Activated T-helper 17 cell treated with anti-CD3 and anti-CD28 coated beads, Interleukin-2, amount 50 U/mL, for 72 hours (primary cell): ENCODE data around the gene VCAM1. TPM values are rescaled to one million over a fixed set of nuclear protein-coding genes. Genes with fewer than 3 reads are reported as not detected.
"Not testable (repeated sequence)": the region's sequence is repeated elsewhere in the genome, so short reads cannot be mapped to it uniquely, and the experiment has no call there.

Source experiments
- ATAC-seq: fragments of 150-1000 bp; cut with Tn5 transposase; replicated peaks from 2 replicates; pipeline ENCODE4 v1.10.0; 2021; ENCODE audit warnings: mild to moderate bottlenecking, moderate library complexity
- H3K27ac Mint-ChIP-seq: one replicate; pipeline ENCODE4 v1.8.0; 2022; ENCODE audit warnings: mixed read lengths
- H3K27me3 Mint-ChIP-seq: one replicate; pipeline ENCODE4 v1.8.0; 2022; ENCODE audit warnings: mixed read lengths
- H3K36me3 Mint-ChIP-seq: one replicate; pipeline ENCODE4 v1.8.0; 2022; ENCODE audit warnings: low read depth, mild to moderate bottlenecking, mixed read lengths
- H3K4me1 Mint-ChIP-seq: one replicate; pipeline ENCODE4 v1.8.0; 2022; ENCODE audit warnings: mixed read lengths
- H3K4me3 Mint-ChIP-seq: one replicate; pipeline ENCODE4 v1.8.0; 2022; ENCODE audit warnings: mild to moderate bottlenecking, mixed read lengths
- H3K9me3 Mint-ChIP-seq: one replicate; pipeline ENCODE4 v1.8.0; 2022; ENCODE audit warnings: mixed read lengths
- total RNA-seq, 2 donors: library from RNA; stranded (reverse); gene quantifications; one replicate each; pipeline ENCODE4 v1.2.3, GENCODE V29; 2022

The VCAM1 gene
- total RNA-seq: not detected

- no peak within 1 kb of the TSS for H3K27ac Mint-ChIP-seq
- peaks cover 12% of the 10 kb centered on the region for H3K27me3 Mint-ChIP-seq
- ATAC-seq: no peak
- H3K4me3 Mint-ChIP-seq: no peak within 1 kb of the TSS
- H3K9me3 Mint-ChIP-seq: no peaks in the 10 kb centered on the region
- no peaks in the 10 kb centered on the region for H3K4me1 Mint-ChIP-seq
- no peaks in the 10 kb centered on the region for H3K36me3 Mint-ChIP-seq
These were observed at the start of gene VCAM1 for GRCh38 chr1:100719490-100719889. Gene VCAM1, plus strand, starts transcription at chr1:100719742. Its CDS starts 119 bp downstream, at chr1:100719861.

GRCh38 chr1:100670083-100670482 is 49.5 kb upstream of the VCAM1 start:
- no peak overlapping the region for H3K27ac Mint-ChIP-seq
- no peak for ATAC-seq
- no peak overlapping the region for H3K4me3 Mint-ChIP-seq
- H3K9me3 Mint-ChIP-seq: no peaks in the 10 kb centered on the region
- no peaks in the 10 kb centered on the region for H3K4me1 Mint-ChIP-seq
- H3K36me3 Mint-ChIP-seq: no peaks in the 10 kb centered on the region
- H3K27me3 Mint-ChIP-seq: peaks cover 12% of the 10 kb centered on the region

- no peak for ATAC-seq
These were observed 47.9 kb upstream of the VCAM1 start for GRCh38 chr1:100671601-100672000.

GRCh38 chr1:100683448-100684349 is 35.8 kb upstream of the VCAM1 start:
- no peaks in the 10 kb centered on the region for H3K36me3 Mint-ChIP-seq
- H3K27me3 Mint-ChIP-seq: no peaks in the 10 kb centered on the region
- no peak overlapping the region for H3K4me3 Mint-ChIP-seq
- ATAC-seq: no peak
- H3K4me1 Mint-ChIP-seq: no peaks in the 10 kb centered on the region
- no peak overlapping the region for H3K27ac Mint-ChIP-seq
- peaks cover 3% of the 10 kb centered on the region for H3K9me3 Mint-ChIP-seq

More at GRCh38 chr1:100671601-100672000, 47.9 kb upstream of the VCAM1 start:
- H3K9me3 Mint-ChIP-seq: no peaks in the 10 kb centered on the region
- H3K36me3 Mint-ChIP-seq: no peaks in the 10 kb centered on the region
- peaks cover 11% of the 10 kb centered on the region for H3K27me3 Mint-ChIP-seq
- no peak overlapping the region for H3K27ac Mint-ChIP-seq
- H3K4me1 Mint-ChIP-seq: no peaks in the 10 kb centered on the region
- no peak overlapping the region for H3K4me3 Mint-ChIP-seq

- no peak for ATAC-seq
- Mint-ChIP-seq H3K36me3 (no peaks in the 10 kb centered on the region), H3K27ac (no peak overlapping the region), H3K4me3 (no peak overlapping the region), H3K4me1 (no peaks in the 10 kb centered on the region), H3K27me3 (peaks cover 30% of the 10 kb centered on the region), H3K9me3 (peaks cover 8% of the 10 kb centered on the region)
These were observed 19.8 kb upstream of the VCAM1 start for GRCh38 chr1:100699744-100700143.

- H3K36me3 Mint-ChIP-seq: no peaks in the 10 kb centered on the region
- ATAC-seq: no peak
- H3K27ac Mint-ChIP-seq: no peak overlapping the region
- peaks cover 28% of the 10 kb centered on the region for H3K27me3 Mint-ChIP-seq
- no peak overlapping the region for H3K4me3 Mint-ChIP-seq
- no peaks in the 10 kb centered on the region for H3K4me1 Mint-ChIP-seq
- H3K9me3 Mint-ChIP-seq: peaks cover 5% of the 10 kb centered on the region
These were observed 19.0 kb upstream of the VCAM1 start for GRCh38 chr1:100700586-100700985.

GRCh38 chr1:100703052-100703451 is 16.5 kb upstream of the VCAM1 start:
- Mint-ChIP-seq H3K9me3 (peaks cover 5% of the 10 kb centered on the region), H3K36me3 (no peaks in the 10 kb centered on the region), H3K4me3 (no peak overlapping the region), H3K4me1 (no peaks in the 10 kb centered on the region), H3K27me3 (peaks cover 28% of the 10 kb centered on the region), H3K27ac (no peak overlapping the region)
- no peak for ATAC-seq

GRCh38 chr1:100703716-100704115 is 15.8 kb upstream of the VCAM1 start:
- Mint-ChIP-seq H3K4me1 (no peaks in the 10 kb centered on the region), H3K4me3 (no peak overlapping the region), H3K27ac (no peak overlapping the region), H3K27me3 (peaks cover 28% of the 10 kb centered on the region), H3K9me3 (peaks cover 5% of the 10 kb centered on the region), H3K36me3 (no peaks in the 10 kb centered on the region)
- no peak for ATAC-seq

- Mint-ChIP-seq H3K4me1 (no peaks in the 10 kb centered on the region), H3K4me3 (no peak overlapping the region)
These were observed 15.1 kb upstream of the VCAM1 start for GRCh38 chr1:100704473-100704872.

GRCh38 chr1:100706296-100706695 is 13.2 kb upstream of the VCAM1 start:
- Mint-ChIP-seq H3K27me3 (peaks cover 27% of the 10 kb centered on the region), H3K27ac (no peak overlapping the region), H3K4me3 (no peak overlapping the region), H3K36me3 (no peaks in the 10 kb centered on the region), H3K4me1 (no peaks in the 10 kb centered on the region), H3K9me3 (no peaks in the 10 kb centered on the region)
- ATAC-seq: no peak

More at GRCh38 chr1:100704473-100704872, 15.1 kb upstream of the VCAM1 start:
- Mint-ChIP-seq H3K36me3 (no peaks in the 10 kb centered on the region), H3K27ac (no peak overlapping the region), H3K9me3 (peaks cover under 1% of the 10 kb centered on the region), H3K27me3 (peaks cover 24% of the 10 kb centered on the region)
- ATAC-seq: no peak

- no peak for ATAC-seq
- Mint-ChIP-seq H3K36me3 (no peaks in the 10 kb centered on the region), H3K4me1 (no peaks in the 10 kb centered on the region), H3K4me3 (no peak overlapping the region), H3K9me3 (no peaks in the 10 kb centered on the region), H3K27ac (no peak overlapping the region), H3K27me3 (peaks cover 23% of the 10 kb centered on the region)
These were observed 12.7 kb upstream of the VCAM1 start for GRCh38 chr1:100706856-100707255.

- peaks cover 5% of the 10 kb centered on the region for H3K4me1 Mint-ChIP-seq
- peaks cover 19% of the 10 kb centered on the region for H3K27me3 Mint-ChIP-seq
- no peaks in the 10 kb centered on the region for H3K36me3 Mint-ChIP-seq
- no peak overlapping the region for H3K4me3 Mint-ChIP-seq
- no peaks in the 10 kb centered on the region for H3K9me3 Mint-ChIP-seq
- ATAC-seq: no peak
- H3K27ac Mint-ChIP-seq: no peak overlapping the region
These were observed 11.0 kb upstream of the VCAM1 start for GRCh38 chr1:100708476-100709062.

- ATAC-seq: no peak
- peaks cover 14% of the 10 kb centered on the region for H3K27me3 Mint-ChIP-seq
- peaks cover 5% of the 10 kb centered on the region for H3K4me1 Mint-ChIP-seq
- no peaks in the 10 kb centered on the region for H3K36me3 Mint-ChIP-seq
- no peaks in the 10 kb centered on the region for H3K9me3 Mint-ChIP-seq
- no peak overlapping the region for H3K27ac Mint-ChIP-seq
- no peak overlapping the region for H3K4me3 Mint-ChIP-seq
These were observed 8.4 kb upstream of the VCAM1 start for GRCh38 chr1:100710906-100711682.

GRCh38 chr1:100713027-100713426 is 6.5 kb upstream of the VCAM1 start:
- ATAC-seq: peak; percentile 58
- not testable (repeated sequence) for H3K4me3 Mint-ChIP-seq, H3K4me1 Mint-ChIP-seq, H3K36me3 Mint-ChIP-seq, H3K9me3 Mint-ChIP-seq, H3K27ac Mint-ChIP-seq
- peaks cover 19% of the 10 kb centered on the region for H3K27me3 Mint-ChIP-seq
